HG02798 (cell line): ENCODE data around the gene POLR3K.

Experiments
- ATAC-seq: cut with Tn5 transposase; IDR thresholded peaks from one replicate; pipeline ENCODE4 v1.9.1; 2021; ENCODE audit warnings: mild to moderate bottlenecking; ENCODE audit not compliant: unreplicated experiment, poor library complexity

Gene POLR3K

GRCh38 chr16:79151-80054, 26.0 kb upstream of the POLR3K start:
- ATAC-seq, result no peak

GRCh38 chr16:78444-79150, 25.2 kb upstream of the POLR3K start:
- ATAC-seq, result peak; percentile 14

GRCh38 chr16:77807-78443, 24.5 kb upstream of the POLR3K start, which contains the start of gene MPG:
Gene MPG, plus strand, starts transcription at chr16:78225. Its CDS starts 85 bp downstream, at chr16:78310.
- peak; percentile 80 for ATAC-seq

- ATAC-seq, result peak; percentile 26
These were observed 23.9 kb upstream of the POLR3K start for GRCh38 chr16:77273-77806.

GRCh38 chr16:76535-77272, 23.3 kb upstream of the POLR3K start:
- no peak for ATAC-seq

- ATAC-seq, result no peak
These were observed 22.4 kb upstream of the POLR3K start for GRCh38 chr16:75580-76501.

- ATAC-seq, result no peak
These were observed 21.4 kb upstream of the POLR3K start for GRCh38 chr16:74747-75334.

- no peak for ATAC-seq
These were observed 20.8 kb upstream of the POLR3K start for GRCh38 chr16:74051-74746.

GRCh38 chr16:72561-73548, 19.4 kb upstream of the POLR3K start, which contains the start of gene RHBDF1:
Gene RHBDF1, minus strand, starts transcription at chr16:72631. Its CDS starts 7,616 bp downstream, at chr16:65015.
- ATAC-seq, result no peak

- no peak for ATAC-seq
These were observed 18.4 kb upstream of the POLR3K start for GRCh38 chr16:71540-72401.

- ATAC-seq, result no peak
These were observed 17.8 kb upstream of the POLR3K start for GRCh38 chr16:71210-71539.

GRCh38 chr16:69181-69580, 15.8 kb upstream of the POLR3K start:
- no peak for ATAC-seq

- ATAC-seq, result no peak
These were observed 14.7 kb upstream of the POLR3K start for GRCh38 chr16:67884-68789.

- ATAC-seq, result no peak
These were observed 13.9 kb upstream of the POLR3K start for GRCh38 chr16:67183-67791.
